ENCODE results near the gene FAM184B.
"Not testable (repeated sequence)": the region's sequence is repeated elsewhere in the genome, so short reads cannot be mapped to it uniquely, and the experiment has no call there.

FAM184B gene

GRCh38 chr4:17717301-17717700 is 64.1 kb downstream of the FAM184B start:
- DNase-seq: no peak

GRCh38 chr4:17715511-17715910 is 65.9 kb downstream of the FAM184B start:
- no peak for DNase-seq

GRCh38 chr4:17713779-17714178 is 67.6 kb downstream of the FAM184B start:
- DNase-seq: no peak

GRCh38 chr4:17712166-17712565 is 69.3 kb downstream of the FAM184B start:
- DNase-seq: no peak

- DNase-seq: not testable (repeated sequence)
These were observed 70.2 kb downstream of the FAM184B start for GRCh38 chr4:17711206-17711605.

GRCh38 chr4:17709763-17710068 is 71.7 kb downstream of the FAM184B start:
- no peak for DNase-seq

GRCh38 chr4:17708992-17709762 is 72.2 kb downstream of the FAM184B start:
- DNase-seq: no peak

GRCh38 chr4:17707671-17708070 is 73.8 kb downstream of the FAM184B start:
- no peak for DNase-seq

GRCh38 chr4:17705107-17705506 is 76.3 kb downstream of the FAM184B start:
- no peak for DNase-seq

GRCh38 chr4:17704020-17704650 is 77.3 kb downstream of the FAM184B start:
- no peak for DNase-seq

- no peak for DNase-seq
These were observed 78.8 kb downstream of the FAM184B start for GRCh38 chr4:17702641-17703040.

- no peak for DNase-seq
These were observed 79.5 kb downstream of the FAM184B start for GRCh38 chr4:17701882-17702281.

GRCh38 chr4:17701138-17701839 is 80.1 kb downstream of the FAM184B start:
- DNase-seq: no peak

GRCh38 chr4:17699380-17699779 is 82.0 kb downstream of the FAM184B start:
- no peak for DNase-seq

GRCh38 chr4:17698116-17698515 is 83.3 kb downstream of the FAM184B start:
- no peak for DNase-seq

- no peak for DNase-seq
These were observed 86.1 kb downstream of the FAM184B start for GRCh38 chr4:17695341-17695740.

GRCh38 chr4:17694552-17694951 is 86.9 kb downstream of the FAM184B start:
- DNase-seq: no peak

- no peak for DNase-seq
These were observed 90.5 kb downstream of the FAM184B start for GRCh38 chr4:17690898-17691297.

- no peak for DNase-seq
These were observed 91.3 kb downstream of the FAM184B start for GRCh38 chr4:17690135-17690534.

GRCh38 chr4:17688011-17688441 is 93.4 kb downstream of the FAM184B start:
- DNase-seq: no peak

GRCh38 chr4:17687237-17687857 is 94.1 kb downstream of the FAM184B start:
- DNase-seq: no peak

GRCh38 chr4:17684648-17685047 is 96.8 kb downstream of the FAM184B start:
- not testable (repeated sequence) for DNase-seq

GRCh38 chr4:17682222-17682566 is 99.2 kb downstream of the FAM184B start:
- DNase-seq: no peak

Data from T-helper 2 cell (primary cell).